Ascending aorta (tissue), 2 donors: ENCODE data around the gene MORN5. TPM values are rescaled to one million over a fixed set of nuclear protein-coding genes. Genes with fewer than 3 reads are reported as not detected.

ENCODE experiments used
- DNase-seq, 2 donors: peaks; one replicate each; pipeline ENCODE4 v3.0.0-alpha.2; 2019; ENCODE audit warnings: low spot score in 2 of 2
- H3K27ac ChIP-seq, 2 donors: fragments of 200-600 bp; sonication (generic); one replicate each; pipeline ENCODE4 v1.5.1; 2016 to 2017; ENCODE audit warnings: mild to moderate bottlenecking in 1 of 2
- H3K27me3 ChIP-seq: fragments of 200-600 bp; sonication (generic); one replicate; pipeline ENCODE4 v1.5.1; 2017
- H3K36me3 ChIP-seq, 2 donors: fragments of 200-600 bp; sonication (generic); one replicate each; pipeline ENCODE4 v1.5.1; 2016
- H3K4me1 ChIP-seq, 2 donors: fragments of 200-600 bp; sonication (generic); one replicate each; pipeline ENCODE4 v1.5.1; 2016 to 2017; ENCODE audit warnings: mild to moderate bottlenecking in 1 of 2
- H3K4me3 ChIP-seq, 2 donors: fragments of 200-600 bp; sonication (generic); one replicate each; pipeline ENCODE4 v1.5.1; 2016 to 2017; ENCODE audit warnings: mild to moderate bottlenecking in 1 of 2
- H3K9me3 ChIP-seq, 2 donors: fragments of 200-600 bp; sonication (generic); one replicate each; pipeline ENCODE4 v1.5.1; 2016
- CTCF ChIP-seq, 3 experiments: fragments of 200-600 bp in 2 of 3; fragments of 450-650 bp in 1 of 3; sonication (generic) in 2 of 3; IDR thresholded peaks; one replicate each; pipeline ENCODE4 v1.5.1; 2016 to 2019; ENCODE audit warnings: antibody characterized with exemption in 3 of 3, mild to moderate bottlenecking in 1 of 3, moderate library complexity in 1 of 3
- intact Hi-C: fragments of 100-400 bp; cut with DNase I; formaldehyde crosslinking; loops from one replicate; pipeline ENCODE4 v1.15.1; 2023
- total RNA-seq: library from RNA; depleted of rRNA; stranded (reverse); fragments of >200 nt; gene quantifications from one replicate; pipeline ENCODE4 v1.1.0, GENCODE V29; 2016

Gene MORN5
- total RNA-seq, 1 donor from 2014 or later, result not detected

GRCh38 chr9:122145592-122145863, 14.2 kb upstream of the MORN5 start:
- no peaks in the 10 kb centered on the region for H3K4me1 ChIP-seq
- TF ChIP-seq CTCF (IDR thresholded peaks at IDR 0.05), result no peak
- no peaks in the 10 kb centered on the region for H3K27me3 ChIP-seq
- intact Hi-C loops, result no loop called here
- no peaks in the 10 kb centered on the region for H3K9me3 ChIP-seq
- H3K36me3 ChIP-seq, result peaks cover 29 to 73% of the 10 kb centered on the region in 2 donors
- no peak overlapping the region for H3K4me3 ChIP-seq
- H3K27ac ChIP-seq, result no peak overlapping the region
- DNase-seq, result no peak

GRCh38 chr9:122151267-122151828, 8.4 kb upstream of the MORN5 start:
- Histone ChIP-seq H3K9me3 (no peaks in the 10 kb centered on the region), H3K36me3 (peaks cover 11 to 43% of the 10 kb centered on the region in 2 donors), H3K4me3 (no peak overlapping the region), H3K27ac (no peak overlapping the region), H3K4me1 (no peaks in the 10 kb centered on the region), H3K27me3 (no peaks in the 10 kb centered on the region)
- no peak for TF ChIP-seq CTCF (IDR thresholded peaks at IDR 0.05)
- intact Hi-C loops, result no loop called here
- DNase-seq, result no peak

- H3K4me1 ChIP-seq, result peaks cover 0 to 11% of the 10 kb centered on the region in 2 donors
Observed at GRCh38 chr9:122155796-122156195, 3.9 kb upstream of the MORN5 start.

GRCh38 chr9:122158202-122158601, 1.5 kb upstream of the MORN5 start:
- Histone ChIP-seq H3K4me1 (peaks cover 0 to 11% of the 10 kb centered on the region in 2 donors), H3K27ac (no peak overlapping the region), H3K27me3 (no peaks in the 10 kb centered on the region), H3K36me3 (no peaks in the 10 kb centered on the region), H3K4me3 (peak overlapping the region in 1 of 2 donors; percentile 97), H3K9me3 (no peaks in the 10 kb centered on the region)
- no peak for DNase-seq
- intact Hi-C loops, result no loop called here
- peak in 2 of 3 experiments; percentile 14 to 18 for TF ChIP-seq CTCF (IDR thresholded peaks at IDR 0.05)

More at GRCh38 chr9:122155796-122156195, 3.9 kb upstream of the MORN5 start:
- no peak for TF ChIP-seq CTCF (IDR thresholded peaks at IDR 0.05)
- Histone ChIP-seq H3K27me3 (no peaks in the 10 kb centered on the region), H3K27ac (no peak overlapping the region), H3K36me3 (peaks cover 5 to 8% of the 10 kb centered on the region in 2 donors), H3K4me3 (no peak overlapping the region), H3K9me3 (no peaks in the 10 kb centered on the region)
- intact Hi-C loops, result no loop called here
- DNase-seq, result no peak

GRCh38 chr9:122159925-122160246, 178 bp downstream of the MORN5 start:
- TF ChIP-seq CTCF (IDR thresholded peaks at IDR 0.05), result no peak
- no peak for DNase-seq
- Histone ChIP-seq H3K27ac (no peak overlapping the region), H3K27me3 (no peaks in the 10 kb centered on the region), H3K9me3 (no peaks in the 10 kb centered on the region), H3K4me1 (peaks cover 0 to 11% of the 10 kb centered on the region in 2 donors), H3K4me3 (peak overlapping the region; percentile 97), H3K36me3 (no peaks in the 10 kb centered on the region)
- intact Hi-C loops, result loop anchor here (1.0 kb wide), 1 partner anchor 104 kb away; the partner anchor contains the start of genes MRRF and RBM18

GRCh38 chr9:122162415-122162814, 2.7 kb downstream of the MORN5 start:
- H3K4me3 ChIP-seq, result no peak overlapping the region
- H3K36me3 ChIP-seq, result no peaks in the 10 kb centered on the region
- TF ChIP-seq CTCF (IDR thresholded peaks at IDR 0.05), result no peak
- no peak for DNase-seq
- H3K27ac ChIP-seq, result no peak overlapping the region
- H3K4me1 ChIP-seq, result peaks cover 0 to 11% of the 10 kb centered on the region in 2 donors
- no peaks in the 10 kb centered on the region for H3K27me3 ChIP-seq
- intact Hi-C loops, result no loop called here
- H3K9me3 ChIP-seq, result no peaks in the 10 kb centered on the region
